ENCODE results near the gene PRR23E.

The PRR23E gene

DNA sequence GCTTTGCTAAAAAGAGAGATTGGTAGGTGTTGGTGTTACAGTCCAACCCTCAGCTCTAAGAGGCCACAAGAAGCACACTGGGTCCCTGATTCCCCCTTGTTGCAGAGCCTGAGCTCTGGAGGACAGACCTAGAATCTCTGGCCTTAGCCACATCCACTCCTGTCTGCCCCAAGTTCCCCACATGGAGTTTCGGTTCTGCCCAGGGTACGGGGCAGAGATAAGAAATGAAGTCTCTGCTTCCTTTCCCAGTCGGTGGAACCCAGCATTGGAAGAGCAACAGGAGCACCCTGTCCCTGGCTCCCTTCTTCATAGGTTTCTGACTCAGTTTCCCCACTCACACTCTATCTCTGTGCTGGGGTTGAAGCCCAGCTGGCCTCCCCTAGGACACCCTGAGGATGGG lies 13.2 kb downstream of the PRR23E start:
- Histone ChIP-seq H3K9me3 (ENCODE audit: control insufficient read depth, insufficient read depth, low read depth, low read length) (no peaks in the 10 kb centered on the region), H3K27ac (ENCODE audit: extremely low read depth, low read depth, low read length) (no peak overlapping the region), H3K4me1 (ENCODE audit: control insufficient read depth, insufficient read depth, low read length) (no peaks in the 10 kb centered on the region), H3K4me3 (ENCODE audit: low read depth, low read length) (no peak overlapping the region), H3K36me3 (ENCODE audit: control insufficient read depth in 2 of 2, insufficient read depth in 1 of 2, low read length in 2 of 2) (no peaks in the 10 kb centered on the region)
- CTCF ChIA-PET = no interaction called here
- POLR2A ChIA-PET = no interaction called here
- TF ChIP-seq, protein P1, sequence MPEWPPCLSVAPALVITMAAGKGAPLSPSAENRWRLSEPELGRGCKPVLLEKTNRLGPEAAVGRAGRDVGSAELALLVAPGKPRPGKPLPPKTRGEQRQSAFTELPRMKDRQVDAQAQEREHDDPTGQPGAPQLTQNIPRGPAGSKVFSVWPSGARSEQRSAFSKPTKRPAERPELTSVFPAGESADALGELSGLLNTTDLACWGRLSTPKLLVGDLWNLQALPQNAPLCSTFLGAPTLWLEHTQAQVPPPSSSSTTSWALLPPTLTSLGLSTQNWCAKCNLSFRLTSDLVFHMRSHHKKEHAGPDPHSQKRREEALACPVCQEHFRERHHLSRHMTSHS (tag by site-specific recombination; IDR thresholded peaks at IDR 0.05) = no peak
- TF ChIP-seq ZNF23 (tag by site-specific recombination; IDR thresholded peaks at IDR 0.05; ENCODE audit: borderline replicate concordance) (no peak), ZNF221 (tag by site-specific recombination; IDR thresholded peaks at IDR 0.05; ENCODE audit: borderline replicate concordance) (no peak), ZNF341 (tag by site-specific recombination; IDR thresholded peaks at IDR 0.05; ENCODE audit: low read depth) (no peak), WT1 (tag by site-specific recombination; IDR thresholded peaks at IDR 0.05) (no peak), SCRT1 (tag by site-specific recombination; IDR thresholded peaks at IDR 0.05; ENCODE audit: borderline replicate concordance) (no peak), MEIS1 (CRISPR knock-in tag; IDR thresholded peaks at IDR 0.05; ENCODE audit: borderline replicate concordance) (no peak), ZNF274 (IDR thresholded peaks at IDR 0.05; ENCODE audit: low read length) (no peak), ZNF274 (tag by site-specific recombination; IDR thresholded peaks at IDR 0.05; ENCODE audit: borderline replicate concordance) (no peak), ZNF433 (tag by site-specific recombination; IDR thresholded peaks at IDR 0.05; ENCODE audit: low read depth) (no peak), ZFP3 (tag by site-specific recombination; IDR thresholded peaks at IDR 0.05; ENCODE audit: low read depth) (no peak), ZNF211 (tag by site-specific recombination; IDR thresholded peaks at IDR 0.05; ENCODE audit: low read depth) (no peak), ZNF791 (tag by site-specific recombination; IDR thresholded peaks at IDR 0.05) (no peak)
- TF ChIP-seq, protein P2, sequence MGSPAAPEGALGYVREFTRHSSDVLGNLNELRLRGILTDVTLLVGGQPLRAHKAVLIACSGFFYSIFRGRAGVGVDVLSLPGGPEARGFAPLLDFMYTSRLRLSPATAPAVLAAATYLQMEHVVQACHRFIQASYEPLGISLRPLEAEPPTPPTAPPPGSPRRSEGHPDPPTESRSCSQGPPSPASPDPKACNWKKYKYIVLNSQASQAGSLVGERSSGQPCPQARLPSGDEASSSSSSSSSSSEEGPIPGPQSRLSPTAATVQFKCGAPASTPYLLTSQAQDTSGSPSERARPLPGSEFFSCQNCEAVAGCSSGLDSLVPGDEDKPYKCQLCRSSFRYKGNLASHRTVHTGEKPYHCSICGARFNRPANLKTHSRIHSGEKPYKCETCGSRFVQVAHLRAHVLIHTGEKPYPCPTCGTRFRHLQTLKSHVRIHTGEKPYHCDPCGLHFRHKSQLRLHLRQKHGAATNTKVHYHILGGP (tag by site-specific recombination; IDR thresholded peaks at IDR 0.05) = no peak
- TF ChIP-seq, protein P3, sequence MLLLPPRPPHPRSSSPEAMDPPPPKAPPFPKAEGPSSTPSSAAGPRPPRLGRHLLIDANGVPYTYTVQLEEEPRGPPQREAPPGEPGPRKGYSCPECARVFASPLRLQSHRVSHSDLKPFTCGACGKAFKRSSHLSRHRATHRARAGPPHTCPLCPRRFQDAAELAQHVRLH (tag by site-specific recombination; IDR thresholded peaks at IDR 0.05) = no peak
- TF ChIP-seq, protein P4, sequence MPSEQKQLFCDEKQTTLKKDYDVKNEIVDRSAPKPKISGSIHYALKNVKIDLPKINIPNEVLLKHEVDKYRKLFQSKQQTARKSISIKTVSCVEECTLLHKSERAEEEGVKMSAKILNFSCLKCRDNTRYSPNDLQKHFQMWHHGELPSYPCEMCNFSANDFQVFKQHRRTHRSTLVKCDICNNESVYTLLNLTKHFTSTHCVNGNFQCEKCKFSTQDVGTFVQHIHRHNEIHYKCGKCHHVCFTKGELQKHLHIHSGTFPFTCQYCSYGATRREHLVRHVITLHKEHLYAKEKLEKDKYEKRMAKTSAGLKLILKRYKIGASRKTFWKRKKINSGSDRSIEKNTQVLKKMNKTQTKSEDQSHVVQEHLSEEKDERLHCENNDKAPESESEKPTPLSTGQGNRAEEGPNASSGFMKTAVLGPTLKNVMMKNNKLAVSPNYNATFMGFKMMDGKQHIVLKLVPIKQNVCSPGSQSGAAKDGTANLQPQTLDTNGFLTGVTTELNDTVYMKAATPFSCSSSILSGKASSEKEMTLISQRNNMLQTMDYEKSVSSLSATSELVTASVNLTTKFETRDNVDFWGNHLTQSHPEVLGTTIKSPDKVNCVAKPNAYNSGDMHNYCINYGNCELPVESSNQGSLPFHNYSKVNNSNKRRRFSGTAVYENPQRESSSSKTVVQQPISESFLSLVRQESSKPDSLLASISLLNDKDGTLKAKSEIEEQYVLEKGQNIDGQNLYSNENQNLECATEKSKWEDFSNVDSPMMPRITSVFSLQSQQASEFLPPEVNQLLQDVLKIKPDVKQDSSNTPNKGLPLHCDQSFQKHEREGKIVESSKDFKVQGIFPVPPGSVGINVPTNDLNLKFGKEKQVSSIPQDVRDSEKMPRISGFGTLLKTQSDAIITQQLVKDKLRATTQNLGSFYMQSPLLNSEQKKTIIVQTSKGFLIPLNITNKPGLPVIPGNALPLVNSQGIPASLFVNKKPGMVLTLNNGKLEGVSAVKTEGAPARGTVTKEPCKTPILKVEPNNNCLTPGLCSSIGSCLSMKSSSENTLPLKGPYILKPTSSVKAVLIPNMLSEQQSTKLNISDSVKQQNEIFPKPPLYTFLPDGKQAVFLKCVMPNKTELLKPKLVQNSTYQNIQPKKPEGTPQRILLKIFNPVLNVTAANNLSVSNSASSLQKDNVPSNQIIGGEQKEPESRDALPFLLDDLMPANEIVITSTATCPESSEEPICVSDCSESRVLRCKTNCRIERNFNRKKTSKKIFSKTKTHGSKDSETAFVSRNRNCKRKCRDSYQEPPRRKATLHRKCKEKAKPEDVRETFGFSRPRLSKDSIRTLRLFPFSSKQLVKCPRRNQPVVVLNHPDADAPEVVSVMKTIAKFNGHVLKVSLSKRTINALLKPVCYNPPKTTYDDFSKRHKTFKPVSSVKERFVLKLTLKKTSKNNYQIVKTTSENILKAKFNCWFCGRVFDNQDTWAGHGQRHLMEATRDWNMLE (tag by site-specific recombination; conservative IDR thresholded peaks at IDR 0.05; ENCODE audit: low read depth) = no peak
- TF ChIP-seq, protein P5, sequence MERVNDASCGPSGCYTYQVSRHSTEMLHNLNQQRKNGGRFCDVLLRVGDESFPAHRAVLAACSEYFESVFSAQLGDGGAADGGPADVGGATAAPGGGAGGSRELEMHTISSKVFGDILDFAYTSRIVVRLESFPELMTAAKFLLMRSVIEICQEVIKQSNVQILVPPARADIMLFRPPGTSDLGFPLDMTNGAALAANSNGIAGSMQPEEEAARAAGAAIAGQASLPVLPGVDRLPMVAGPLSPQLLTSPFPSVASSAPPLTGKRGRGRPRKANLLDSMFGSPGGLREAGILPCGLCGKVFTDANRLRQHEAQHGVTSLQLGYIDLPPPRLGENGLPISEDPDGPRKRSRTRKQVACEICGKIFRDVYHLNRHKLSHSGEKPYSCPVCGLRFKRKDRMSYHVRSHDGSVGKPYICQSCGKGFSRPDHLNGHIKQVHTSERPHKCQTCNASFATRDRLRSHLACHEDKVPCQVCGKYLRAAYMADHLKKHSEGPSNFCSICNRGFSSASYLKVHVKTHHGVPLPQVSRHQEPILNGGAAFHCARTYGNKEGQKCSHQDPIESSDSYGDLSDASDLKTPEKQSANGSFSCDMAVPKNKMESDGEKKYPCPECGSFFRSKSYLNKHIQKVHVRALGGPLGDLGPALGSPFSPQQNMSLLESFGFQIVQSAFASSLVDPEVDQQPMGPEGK (tag by site-specific recombination; IDR thresholded peaks at IDR 0.05) = no peak
- TF ChIP-seq, protein P6, sequence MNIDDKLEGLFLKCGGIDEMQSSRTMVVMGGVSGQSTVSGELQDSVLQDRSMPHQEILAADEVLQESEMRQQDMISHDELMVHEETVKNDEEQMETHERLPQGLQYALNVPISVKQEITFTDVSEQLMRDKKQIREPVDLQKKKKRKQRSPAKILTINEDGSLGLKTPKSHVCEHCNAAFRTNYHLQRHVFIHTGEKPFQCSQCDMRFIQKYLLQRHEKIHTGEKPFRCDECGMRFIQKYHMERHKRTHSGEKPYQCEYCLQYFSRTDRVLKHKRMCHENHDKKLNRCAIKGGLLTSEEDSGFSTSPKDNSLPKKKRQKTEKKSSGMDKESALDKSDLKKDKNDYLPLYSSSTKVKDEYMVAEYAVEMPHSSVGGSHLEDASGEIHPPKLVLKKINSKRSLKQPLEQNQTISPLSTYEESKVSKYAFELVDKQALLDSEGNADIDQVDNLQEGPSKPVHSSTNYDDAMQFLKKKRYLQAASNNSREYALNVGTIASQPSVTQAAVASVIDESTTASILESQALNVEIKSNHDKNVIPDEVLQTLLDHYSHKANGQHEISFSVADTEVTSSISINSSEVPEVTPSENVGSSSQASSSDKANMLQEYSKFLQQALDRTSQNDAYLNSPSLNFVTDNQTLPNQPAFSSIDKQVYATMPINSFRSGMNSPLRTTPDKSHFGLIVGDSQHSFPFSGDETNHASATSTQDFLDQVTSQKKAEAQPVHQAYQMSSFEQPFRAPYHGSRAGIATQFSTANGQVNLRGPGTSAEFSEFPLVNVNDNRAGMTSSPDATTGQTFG (tag by site-specific recombination; IDR thresholded peaks at IDR 0.05; ENCODE audit: borderline replicate concordance) = no peak
- TF ChIP-seq, protein P7, sequence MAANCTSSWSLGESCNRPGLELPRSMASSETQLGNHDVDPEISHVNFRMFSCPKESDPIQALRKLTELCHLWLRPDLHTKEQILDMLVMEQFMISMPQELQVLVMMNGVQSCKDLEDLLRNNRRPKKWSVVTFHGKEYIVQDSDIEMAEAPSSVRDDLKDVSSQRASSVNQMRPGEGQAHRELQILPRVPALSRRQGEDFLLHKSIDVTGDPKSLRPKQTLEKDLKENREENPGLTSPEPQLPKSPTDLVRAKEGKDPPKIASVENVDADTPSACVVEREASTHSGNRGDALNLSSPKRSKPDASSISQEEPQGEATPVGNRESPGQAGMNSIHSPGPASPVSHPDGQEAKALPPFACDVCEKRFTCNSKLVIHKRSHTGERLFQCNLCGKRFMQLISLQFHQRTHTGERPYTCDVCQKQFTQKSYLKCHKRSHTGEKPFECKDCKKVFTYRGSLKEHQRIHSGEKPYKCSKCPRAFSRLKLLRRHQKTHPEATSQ (tag by site-specific recombination; IDR thresholded peaks at IDR 0.05) = no peak
- TF ChIP-seq, protein P8, sequence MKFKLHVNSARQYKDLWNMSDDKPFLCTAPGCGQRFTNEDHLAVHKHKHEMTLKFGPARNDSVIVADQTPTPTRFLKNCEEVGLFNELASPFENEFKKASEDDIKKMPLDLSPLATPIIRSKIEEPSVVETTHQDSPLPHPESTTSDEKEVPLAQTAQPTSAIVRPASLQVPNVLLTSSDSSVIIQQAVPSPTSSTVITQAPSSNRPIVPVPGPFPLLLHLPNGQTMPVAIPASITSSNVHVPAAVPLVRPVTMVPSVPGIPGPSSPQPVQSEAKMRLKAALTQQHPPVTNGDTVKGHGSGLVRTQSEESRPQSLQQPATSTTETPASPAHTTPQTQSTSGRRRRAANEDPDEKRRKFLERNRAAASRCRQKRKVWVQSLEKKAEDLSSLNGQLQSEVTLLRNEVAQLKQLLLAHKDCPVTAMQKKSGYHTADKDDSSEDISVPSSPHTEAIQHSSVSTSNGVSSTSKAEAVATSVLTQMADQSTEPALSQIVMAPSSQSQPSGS (tag by site-specific recombination; IDR thresholded peaks at IDR 0.05; ENCODE audit: low read depth) = no peak

All from HEK293 (cell line).